GM18951 (cell line): ENCODE measurements around the gene LHX4.

Source experiments
- POLR2A ChIP-seq: IDR thresholded peaks from 4 replicates; pipeline ENCODE4 v1.6.1; 2011; ENCODE audit warnings: mild to moderate bottlenecking; ENCODE audit not compliant: insufficient read length, insufficient read depth; ENCODE audit errors: extremely low read depth
- in situ Hi-C: fragments of 300-500 bp; cut with MboI; formaldehyde crosslinking; loops from one replicate; pipeline ENCODE4 v1.12.0; 2022; ENCODE audit warnings: low sequenced_read_pairs, mixed read lengths, inconsistent platforms; ENCODE audit not compliant: unreplicated experiment

The LHX4 gene

GRCh38 chr1:180283098-180283497 is 53.0 kb downstream of the LHX4 start:
- no peak for TF ChIP-seq POLR2A
- in situ Hi-C loops, result no loop called here

- no peak for TF ChIP-seq POLR2A
- in situ Hi-C loops, result no loop called here
Measured at GRCh38 chr1:180286417-180286816, 56.4 kb downstream of the LHX4 start.

GRCh38 chr1:180287988-180288705 is 58.1 kb downstream of the LHX4 start:
- TF ChIP-seq POLR2A, result no peak
- in situ Hi-C loops, result no loop called here

- in situ Hi-C loops, result no loop called here
- no peak for TF ChIP-seq POLR2A
Measured at GRCh38 chr1:180288940-180289339, 58.9 kb downstream of the LHX4 start.

- in situ Hi-C loops, result no loop called here
- TF ChIP-seq POLR2A, result no peak
Measured at GRCh38 chr1:180290265-180291001, 60.4 kb downstream of the LHX4 start.

- in situ Hi-C loops, result no loop called here
- TF ChIP-seq POLR2A, result no peak
Measured at GRCh38 chr1:180291004-180291403, 60.9 kb downstream of the LHX4 start.

GRCh38 chr1:180294711-180295110 is 64.6 kb downstream of the LHX4 start:
- in situ Hi-C loops, result no loop called here
- no peak for TF ChIP-seq POLR2A

DNA sequence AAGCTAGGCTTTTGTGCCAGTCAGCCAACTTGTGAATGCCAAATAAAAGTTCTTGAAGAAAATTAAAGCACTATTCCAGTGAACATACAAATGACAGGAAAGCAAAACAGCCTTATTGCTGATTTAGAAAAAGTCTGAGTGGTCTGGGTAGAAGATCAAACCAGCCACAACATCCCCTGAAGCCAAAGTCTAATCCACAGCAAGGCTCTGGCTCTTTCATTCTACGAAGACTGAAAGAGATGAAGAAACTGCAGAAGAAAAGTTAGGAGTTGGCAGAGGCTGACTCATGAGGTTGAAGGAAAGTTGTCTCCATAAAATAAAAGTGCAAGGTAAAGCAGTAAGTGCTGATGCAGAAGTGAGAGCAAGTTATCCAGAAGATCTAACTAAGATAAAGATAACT is 65.9 kb downstream of the LHX4 start:
- no peak for TF ChIP-seq POLR2A
- in situ Hi-C loops, result no loop called here

- TF ChIP-seq POLR2A, result no peak
- in situ Hi-C loops, result no loop called here
Measured at GRCh38 chr1:180299479-180300221, 69.6 kb downstream of the LHX4 start.

GRCh38 chr1:180301135-180301742 is 71.2 kb downstream of the LHX4 start:
- in situ Hi-C loops, result no loop called here
- no peak for TF ChIP-seq POLR2A

DNA sequence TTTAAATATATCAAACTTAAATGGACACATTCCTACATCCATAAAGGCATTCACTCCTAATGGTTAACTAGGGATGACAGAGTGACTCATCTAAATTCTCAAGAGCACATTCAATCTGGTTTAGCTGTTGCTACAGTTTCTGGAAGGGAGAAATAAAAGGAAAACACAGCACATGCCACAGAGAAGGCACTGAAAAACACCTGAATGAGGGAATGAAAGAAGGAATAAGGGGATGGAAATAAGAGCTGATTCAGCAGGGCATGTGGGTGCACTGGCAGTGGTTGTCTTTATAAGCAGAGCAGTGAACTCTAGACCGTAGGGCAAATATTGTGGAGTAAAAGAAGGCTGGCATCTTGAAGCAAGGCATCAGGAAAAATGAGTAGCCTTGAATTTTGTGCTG is 79.3 kb downstream of the LHX4 start:
- in situ Hi-C loops, result no loop called here
- TF ChIP-seq POLR2A, result no peak

GRCh38 chr1:180310095-180310494 is 80.0 kb downstream of the LHX4 start:
- no peak for TF ChIP-seq POLR2A
- in situ Hi-C loops, result no loop called here
